Vagina (tissue), 2 donors: ENCODE data around the gene SRRD.

Experiments
- CTCF ChIP-seq, 3 experiments: fragments of 450-650 bp in 2 of 3; fragments of 200-600 bp in 1 of 3; sonication (generic) in 1 of 3; IDR thresholded peaks; one replicate each; pipeline ENCODE4 v1.5.1; 2017 to 2019; ENCODE audit warnings: antibody characterized with exemption in 3 of 3, mild to moderate bottlenecking in 2 of 3, moderate library complexity in 2 of 3
- POLR2A ChIP-seq, 2 donors: fragments of 450-650 bp; IDR thresholded peaks; one replicate each; pipeline ENCODE4 v1.6.1; 2017; ENCODE audit warnings: antibody characterized with exemption in 2 of 2, mild to moderate bottlenecking in 2 of 2, moderate library complexity in 2 of 2

- no peak for TF ChIP-seq CTCF (IDR thresholded peaks at IDR 0.05)
- no peak for TF ChIP-seq POLR2A (IDR thresholded peaks at IDR 0.05)
These were observed 53.1 kb downstream of the SRRD start for GRCh38 chr22:26536762-26537134.
